Activated T-cell treated with anti-CD3 and anti-CD28 coated beads for 4 hours (primary cell): ENCODE measurements around the gene FCGBP.
A peak's percentile ranks its signal among the peaks of the same experiment; 100 is the strongest.

Experiments
- DNase-seq: peaks from one replicate; pipeline ENCODE4 v3.0.0-alpha.2; 2020

FCGBP gene

DNA sequence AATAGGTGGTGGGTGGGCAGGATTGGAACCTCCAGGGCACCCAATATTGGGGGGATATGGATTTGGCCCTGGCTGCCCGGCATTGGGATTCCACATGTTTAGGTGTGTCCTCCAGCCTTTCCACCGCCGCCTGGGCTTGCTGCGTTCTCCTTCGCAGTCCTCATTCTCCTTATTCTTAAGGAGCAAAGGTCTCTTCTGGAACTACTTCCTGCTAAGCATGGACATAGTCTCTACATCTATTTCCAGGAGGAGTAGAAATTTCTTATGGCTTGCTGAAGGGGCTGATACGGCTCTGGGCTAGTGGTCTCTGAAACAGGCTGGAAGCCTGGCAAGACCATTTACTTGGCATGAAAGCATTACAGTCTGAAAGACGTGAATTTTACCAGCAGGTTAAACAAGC is 9.2 kb upstream of the FCGBP start:
- no peak for DNase-seq

DNA sequence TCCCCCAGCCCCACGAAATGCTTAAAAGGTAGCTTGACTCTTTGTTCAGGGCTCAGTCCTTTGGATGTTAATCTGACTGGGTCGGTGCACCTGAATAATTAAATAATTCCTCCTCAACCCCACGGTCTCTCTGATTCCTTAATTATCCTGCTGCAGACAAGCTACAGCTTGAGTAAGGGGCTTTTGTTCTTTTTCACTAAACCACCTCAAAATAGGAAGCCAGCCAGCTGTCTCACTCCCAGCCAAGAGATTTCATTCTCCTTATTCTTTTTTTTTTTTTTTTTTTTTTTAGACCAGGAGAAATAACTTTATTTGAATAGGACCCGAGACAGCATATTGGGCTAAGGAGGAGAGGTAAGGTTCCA is 7.9 kb upstream of the FCGBP start:
- DNase-seq: no peak

DNA sequence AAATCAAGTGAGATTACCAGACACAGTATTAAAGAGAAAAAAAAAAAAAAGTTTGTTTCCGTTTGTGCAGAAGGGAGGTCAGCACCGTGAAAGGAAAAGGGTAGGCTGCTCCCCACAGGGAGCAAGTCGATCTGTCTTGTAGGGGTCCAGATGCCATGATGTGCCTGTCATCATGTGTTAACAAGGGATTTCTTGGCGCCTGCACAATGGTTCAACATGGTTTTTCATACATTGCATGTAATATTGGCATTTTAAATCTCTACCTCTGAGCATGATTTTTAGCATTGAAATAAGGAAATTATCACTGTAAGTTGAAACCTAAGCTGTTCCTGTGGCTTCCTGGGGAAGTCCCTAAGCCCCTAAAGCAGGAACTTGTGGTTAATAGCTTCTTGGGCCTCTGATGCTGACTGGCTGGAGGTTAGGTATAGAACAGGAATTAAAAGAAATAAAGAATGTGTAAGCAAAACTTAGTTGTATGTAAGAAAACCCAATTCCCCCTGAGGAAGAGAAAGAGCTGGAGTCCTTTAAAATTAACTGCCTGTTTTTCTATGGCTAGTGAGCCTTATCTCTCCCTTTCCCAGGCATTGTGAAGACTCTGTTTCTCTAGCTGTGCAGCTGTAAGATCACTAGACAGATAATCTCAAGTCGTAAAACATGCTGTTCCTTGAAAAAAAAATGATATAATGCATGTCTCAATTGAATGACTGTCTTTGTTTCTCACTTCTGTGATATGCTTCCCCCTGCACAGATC is 7.4 kb upstream of the FCGBP start:
- DNase-seq: peak; percentile 31

GRCh38 chr19:39941151-39941550 is 6.7 kb upstream of the FCGBP start:
- DNase-seq: no peak

DNA sequence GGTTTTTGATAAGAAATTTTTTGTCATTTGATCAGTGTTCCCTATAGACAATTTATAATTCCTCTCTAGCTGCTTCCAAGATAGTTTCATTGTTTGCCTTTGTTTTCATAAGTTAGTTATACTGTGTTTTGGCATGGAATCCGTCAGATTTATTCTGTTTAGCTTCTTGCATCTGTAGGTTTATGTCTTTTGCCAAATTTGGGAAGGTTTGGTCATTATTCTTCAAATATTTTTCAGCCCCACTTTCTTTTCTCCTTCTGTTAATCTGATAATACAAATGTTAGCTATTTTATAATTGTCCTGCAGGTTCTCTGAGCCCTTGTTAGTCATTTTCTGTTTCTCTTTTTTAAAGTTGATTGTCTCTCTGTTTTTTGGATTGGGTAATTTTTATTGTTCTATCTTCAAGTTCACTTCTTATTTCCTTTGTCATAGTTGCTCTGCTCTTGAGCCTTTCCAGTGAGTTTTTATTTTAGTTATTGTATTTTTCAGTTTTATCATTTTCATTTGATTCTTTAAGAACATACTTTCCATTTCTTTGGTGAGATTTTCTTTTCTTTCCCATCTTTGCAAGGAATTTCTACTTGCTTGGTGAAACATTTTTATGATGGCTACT is 5.9 kb upstream of the FCGBP start:
- DNase-seq: no peak

DNA sequence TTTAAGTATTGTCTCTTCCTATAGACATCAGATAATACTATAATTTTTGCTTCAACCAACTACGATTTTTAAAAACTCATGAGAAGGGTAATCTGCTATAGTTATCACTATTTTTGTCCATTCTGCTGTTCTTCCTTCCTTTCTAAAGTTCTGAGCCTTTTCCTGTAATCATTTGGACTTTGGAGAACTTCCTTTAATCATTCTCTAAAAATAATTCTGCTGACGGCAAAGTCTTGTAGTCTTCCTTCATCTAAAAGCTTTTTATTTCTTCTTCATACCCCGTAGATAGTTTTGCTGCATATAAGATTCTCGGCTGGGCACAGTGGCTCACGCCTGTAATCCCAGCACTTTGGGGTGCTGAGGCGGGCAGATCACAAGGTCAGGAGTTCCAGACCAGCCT is 5.1 kb upstream of the FCGBP start:
- DNase-seq: no peak

GRCh38 chr19:39937787-39938186 is 3.4 kb upstream of the FCGBP start:
- no peak for DNase-seq

DNA sequence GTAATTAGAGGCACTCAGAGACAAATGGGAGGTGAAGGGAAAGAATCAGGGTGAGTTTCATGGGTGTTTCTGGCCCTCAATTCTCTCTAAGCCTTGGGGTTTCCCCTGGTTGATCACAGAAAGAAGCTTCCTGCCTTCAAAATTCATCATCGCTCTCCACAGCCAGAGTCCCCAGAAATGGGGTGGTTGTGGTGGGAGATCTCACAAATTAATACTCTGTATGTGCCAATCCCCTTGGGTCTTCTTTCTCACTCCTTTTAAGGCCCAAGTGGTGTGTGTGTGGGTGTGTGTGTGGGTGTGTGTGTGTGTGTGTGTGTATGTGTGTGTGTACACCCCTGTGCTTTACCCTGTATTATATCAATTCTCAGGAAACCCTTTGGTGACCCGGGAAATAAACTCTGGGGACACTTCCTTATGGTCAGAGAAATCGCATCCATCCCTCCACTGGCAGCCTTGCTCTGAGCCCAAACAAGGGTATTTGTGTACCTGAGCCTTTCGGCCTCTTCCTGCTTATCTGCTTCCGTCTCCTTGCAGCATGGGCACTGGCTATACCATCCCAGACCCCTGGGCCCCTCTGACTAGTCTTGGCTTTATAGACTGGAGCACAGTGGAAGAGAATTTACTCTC is 2.8 kb upstream of the FCGBP start:
- DNase-seq: peak; percentile 55

DNA sequence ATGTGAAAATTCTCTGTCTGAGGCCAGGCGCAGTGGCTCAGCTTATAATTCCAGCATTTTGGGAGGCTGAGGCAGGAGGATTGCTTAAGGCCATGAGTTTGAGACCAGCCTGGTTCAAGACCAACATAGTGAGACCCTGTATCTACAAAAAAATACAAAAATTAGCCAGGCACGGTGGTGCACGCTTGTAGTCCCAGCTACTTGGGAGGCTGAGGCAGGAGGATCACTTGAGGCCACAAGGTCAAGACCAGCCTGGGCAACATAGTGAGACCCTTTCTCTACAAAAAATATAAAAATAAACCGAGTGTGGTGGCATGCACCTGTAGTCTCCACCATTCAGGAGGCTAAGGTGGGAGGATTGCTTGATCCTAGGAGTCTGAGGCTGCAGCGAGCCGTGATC is 2.2 kb upstream of the FCGBP start:
- no peak for DNase-seq

DNA sequence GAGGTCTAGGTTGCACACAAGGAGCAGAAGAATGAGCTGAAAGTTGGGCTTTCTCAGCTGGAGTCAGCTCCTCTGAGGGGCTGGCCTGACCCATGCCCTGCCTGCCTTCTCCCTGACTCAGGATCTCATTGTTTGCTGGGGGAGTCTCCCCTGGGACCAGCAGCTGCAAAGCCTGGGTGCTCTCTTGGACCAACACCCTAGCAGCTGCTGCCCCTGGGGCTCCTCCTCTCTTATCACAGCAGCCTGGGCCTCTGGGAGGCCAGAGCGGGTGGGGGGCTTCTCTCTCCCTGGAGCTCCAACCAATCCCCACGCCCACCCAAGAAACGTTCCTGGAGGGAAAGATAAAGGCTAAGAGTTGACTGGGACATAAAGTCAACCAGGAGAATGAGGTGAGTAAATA is 1.6 kb upstream of the FCGBP start:
- no peak for DNase-seq

GRCh38 chr19:39935364-39935661 is 879 bp upstream of the FCGBP start:
- DNase-seq: no peak

DNA sequence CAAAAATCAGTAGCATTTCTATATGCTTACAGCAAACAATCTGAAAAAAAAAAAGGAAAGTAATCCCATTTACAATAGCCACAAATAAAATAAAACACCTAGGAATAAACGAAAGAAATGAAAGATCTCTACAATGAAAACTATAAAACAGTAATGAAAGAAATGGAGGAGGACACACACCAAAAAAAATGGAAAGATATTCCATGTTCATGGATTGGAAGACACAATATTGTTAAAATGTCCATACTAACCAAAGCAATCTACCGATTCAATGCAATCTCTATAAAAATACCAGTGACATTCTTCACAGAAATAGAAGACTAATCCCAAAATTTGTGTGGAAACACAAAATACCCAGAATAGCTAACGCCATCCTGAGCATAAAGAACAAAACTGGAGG is 4.7 kb downstream of the FCGBP start:
- DNase-seq: no peak

DNA sequence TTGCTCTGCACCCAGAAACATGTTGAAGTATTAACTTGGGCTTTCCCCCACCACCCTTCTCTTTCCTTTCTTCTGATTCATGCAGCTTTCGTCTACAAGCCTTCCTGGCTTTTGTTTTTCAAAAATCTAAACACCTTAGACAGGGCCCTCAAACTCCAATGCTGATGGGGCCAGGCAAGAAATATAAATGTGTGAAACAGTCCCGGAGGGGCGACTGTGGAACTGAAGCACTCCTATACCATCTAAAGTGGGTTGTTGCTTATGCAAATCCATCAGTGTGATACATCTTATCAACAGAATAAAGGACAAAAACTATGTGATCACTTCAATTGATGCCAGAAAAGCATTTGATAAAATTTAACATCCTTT is 6.1 kb downstream of the FCGBP start:
- DNase-seq: no peak

DNA sequence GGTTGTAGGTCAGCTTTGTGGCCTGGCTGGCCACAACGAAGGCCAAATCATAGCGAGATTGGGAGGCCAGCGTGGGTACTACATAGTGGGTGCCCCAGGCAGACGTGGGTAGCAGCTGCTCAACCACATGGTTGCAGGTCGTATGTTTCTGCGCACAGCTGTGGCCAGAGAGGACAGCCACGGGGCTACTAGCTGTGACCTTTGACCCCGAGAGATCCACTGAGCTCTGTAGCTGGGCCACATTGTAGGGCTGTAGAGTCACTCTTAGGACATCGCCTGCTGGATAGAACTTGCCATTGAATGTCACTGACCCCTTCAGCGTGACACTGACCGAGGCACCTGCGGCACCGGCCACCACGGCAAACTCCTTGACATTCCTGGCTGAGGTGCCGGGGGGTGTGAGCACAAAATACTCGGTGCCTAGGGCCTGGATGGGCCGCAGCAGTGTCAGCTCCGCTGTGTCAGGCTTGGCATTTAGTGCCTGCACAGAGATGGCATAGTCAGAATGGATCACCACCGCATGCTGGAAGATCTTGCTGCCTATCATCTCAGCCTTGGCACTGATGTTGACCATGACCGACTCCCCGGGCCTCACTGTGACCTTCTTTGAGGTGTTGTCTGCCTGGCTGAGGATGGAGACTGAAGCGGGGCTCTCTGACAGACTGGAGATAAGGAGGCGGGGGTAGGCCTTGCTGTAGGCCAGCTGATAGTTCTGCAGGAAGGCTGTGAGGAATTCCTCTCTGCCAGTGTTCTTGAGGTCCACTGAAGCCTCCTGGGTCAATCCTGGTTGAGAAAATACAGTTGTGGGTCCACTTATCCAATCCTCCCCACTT is 6.7 kb downstream of the FCGBP start:
- DNase-seq: no peak

DNA sequence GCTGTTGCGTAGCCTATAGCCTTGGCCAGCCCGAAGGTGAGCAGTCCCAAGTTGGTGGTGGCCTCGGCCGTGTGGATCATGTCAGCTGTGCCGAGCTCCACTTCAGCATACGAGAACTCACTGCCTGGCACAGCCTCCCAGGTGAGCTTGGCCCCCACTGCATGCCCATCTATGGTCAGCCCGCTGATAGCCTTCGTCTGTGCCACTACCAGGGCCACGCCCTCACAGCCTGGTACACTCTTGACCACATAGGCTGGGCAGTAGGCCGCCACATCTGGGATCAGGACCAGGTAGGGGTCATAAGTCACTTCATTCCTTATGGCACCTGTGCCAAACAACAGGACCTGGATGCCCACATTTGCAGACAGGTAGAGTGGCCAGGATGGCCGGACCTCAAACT is 7.4 kb downstream of the FCGBP start:
- DNase-seq: no peak

DNA sequence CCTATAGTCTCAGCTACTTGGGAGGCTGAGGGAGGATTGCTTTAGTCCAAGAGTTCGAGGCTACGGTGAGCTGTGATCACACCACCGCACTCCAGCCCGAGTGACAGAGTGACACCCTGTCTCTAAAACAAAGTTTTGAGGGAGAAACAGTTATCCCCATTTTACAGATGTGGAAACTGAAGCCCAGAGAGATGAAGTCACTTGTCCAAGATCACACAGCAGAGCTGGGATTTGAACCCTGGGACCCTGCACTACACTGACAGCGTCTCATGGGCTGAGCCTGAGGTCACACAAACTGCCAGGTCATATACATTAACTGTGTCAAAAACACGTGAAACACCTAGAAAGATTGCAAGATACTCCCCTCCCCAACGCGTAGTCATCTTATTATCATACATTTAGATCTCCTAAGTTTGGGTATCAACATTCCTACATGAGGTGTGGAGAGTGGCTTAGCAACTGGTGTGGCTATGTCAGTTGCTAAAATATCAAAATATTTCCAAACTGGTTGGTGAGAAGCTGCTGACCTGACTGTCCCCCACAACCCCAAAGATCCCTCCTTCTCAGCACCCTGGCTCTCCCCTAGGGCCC is 8.2 kb downstream of the FCGBP start:
- no peak for DNase-seq

DNA sequence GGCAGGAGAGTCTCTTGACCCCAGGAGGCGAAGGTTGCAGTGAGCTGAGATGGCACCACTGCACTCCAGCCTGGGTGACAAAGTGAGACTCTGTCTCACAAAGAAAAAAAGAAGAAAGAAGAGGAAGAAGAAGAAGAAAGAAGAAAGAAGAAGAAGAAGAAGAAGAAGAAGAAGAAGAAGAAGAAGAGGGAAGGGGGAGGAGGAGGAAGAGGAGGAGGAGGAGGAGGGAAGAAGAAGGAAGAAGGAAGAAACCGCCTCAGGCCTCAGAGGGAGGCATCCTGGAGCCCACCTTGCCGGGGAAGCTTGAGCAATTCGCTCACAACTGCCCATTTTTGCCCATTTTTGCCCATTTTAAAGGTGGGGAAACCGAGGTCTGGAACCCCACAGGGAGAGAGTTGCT is 9.5 kb downstream of the FCGBP start:
- DNase-seq: no peak

GRCh38 chr19:39924389-39924788 is 10.0 kb downstream of the FCGBP start:
- DNase-seq: no peak

GRCh38 chr19:39923862-39924261 is 10.6 kb downstream of the FCGBP start:
- DNase-seq: no peak

DNA sequence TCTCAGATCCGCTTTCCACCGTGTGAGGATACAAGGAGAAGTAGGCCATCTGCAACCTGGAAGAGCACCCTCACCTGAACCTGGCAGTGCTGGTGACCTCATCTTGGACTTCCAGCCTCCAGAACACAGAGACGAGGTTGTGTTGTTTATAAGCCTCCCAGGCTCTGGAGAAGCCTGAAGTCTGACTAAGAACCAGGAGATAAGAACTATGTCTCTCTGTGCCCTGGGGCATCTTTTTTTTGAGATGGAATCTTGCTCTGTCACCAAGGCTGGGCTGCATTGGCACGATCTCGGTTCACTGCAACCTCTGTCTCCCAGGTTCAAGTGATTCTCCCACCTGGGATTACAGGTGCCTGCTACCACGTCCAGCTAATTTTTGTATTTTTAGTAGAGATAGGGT is 14.5 kb downstream of the FCGBP start:
- no peak for DNase-seq

DNA sequence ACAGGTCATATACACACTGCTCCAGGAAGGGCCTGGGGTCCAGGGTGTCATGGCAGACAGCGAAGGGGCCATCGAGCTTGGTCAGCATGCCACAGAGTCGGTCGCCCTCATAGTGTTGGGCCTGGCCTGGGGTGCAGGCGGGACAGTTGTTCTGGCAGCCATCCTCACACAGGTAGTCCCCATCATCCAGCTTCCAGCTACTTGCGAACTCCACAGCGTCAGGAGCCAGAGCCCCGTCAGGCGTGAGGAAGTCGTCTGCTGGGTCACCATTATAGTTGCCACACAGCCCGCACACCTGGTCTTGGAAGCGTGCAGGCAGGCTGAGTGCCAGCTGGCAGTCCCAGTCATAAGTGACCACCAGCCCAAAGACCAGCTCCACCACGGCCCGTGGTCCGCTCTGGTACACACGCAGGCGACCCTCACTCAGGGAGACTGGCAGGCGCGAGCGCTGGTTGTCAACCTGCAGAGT is 16.2 kb downstream of the FCGBP start:
- DNase-seq: no peak

DNA sequence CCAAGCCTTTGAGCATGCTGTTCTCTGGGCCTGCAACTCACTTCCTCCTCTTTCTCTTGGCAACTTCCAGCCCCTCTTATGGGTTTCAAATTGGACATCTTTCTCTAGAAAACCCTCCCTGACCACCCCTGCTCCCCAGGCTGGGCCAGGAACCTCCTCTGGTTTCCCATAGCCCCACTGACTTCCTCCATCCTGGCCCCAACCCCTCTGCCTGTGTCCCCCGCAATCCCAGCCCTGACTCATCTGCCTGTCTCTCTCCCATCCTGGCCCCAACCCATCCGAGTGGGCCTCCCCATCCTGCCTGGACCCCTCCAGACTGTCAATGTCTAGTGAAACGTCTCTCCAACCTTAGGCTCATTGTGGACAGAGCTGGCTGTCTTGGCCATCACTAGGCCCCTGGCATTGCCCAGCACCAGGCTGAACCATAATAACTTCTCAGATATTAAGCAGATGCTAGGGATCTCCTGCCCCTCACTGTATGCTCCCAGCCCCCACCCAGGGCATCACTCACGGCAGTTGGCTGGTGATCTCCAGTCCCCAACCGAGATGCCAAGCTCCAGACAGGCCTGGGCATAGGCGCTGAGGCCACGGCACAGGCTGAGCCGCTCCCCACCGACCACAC is 16.8 kb downstream of the FCGBP start:
- DNase-seq: no peak

- DNase-seq: no peak
Observed at GRCh38 chr19:39916851-39917396, 17.5 kb downstream of the FCGBP start.
